Kidney epithelial cell (primary cell): ENCODE data around the gene PHRF1. TPM values are rescaled to one million over a fixed set of nuclear protein-coding genes. Genes with fewer than 3 reads are reported as not detected.

ENCODE experiments used
- DNase-seq: peaks from one replicate; pipeline ENCODE4 v3.0.0-alpha.2; 2010; ENCODE audit warnings: low read depth
- H3K27me3 ChIP-seq: 2 replicates; pipeline ENCODE4 v1.6.0; 2011; ENCODE audit warnings: low read length; ENCODE audit not compliant: control insufficient read depth, insufficient read depth
- H3K36me3 ChIP-seq: 2 replicates; pipeline ENCODE4 v1.5.1; 2011; ENCODE audit warnings: low read length; ENCODE audit not compliant: control insufficient read depth, insufficient read depth
- H3K4me3 ChIP-seq: 2 replicates; pipeline ENCODE4 v1.5.1; 2011; ENCODE audit warnings: low read depth, mild to moderate bottlenecking, control low read depth, low read length
- CTCF ChIP-seq: IDR thresholded peaks from 2 replicates; pipeline ENCODE4 v1.5.1; 2011; ENCODE audit warnings: mild to moderate bottlenecking, moderate library complexity, low read length, control low read depth, inconsistent platforms; ENCODE audit not compliant: insufficient read depth, poor library complexity, severe bottlenecking
- total RNA-seq: library from RNA; depleted of rRNA; stranded (reverse); fragments of >200 nt; gene quantifications from 2 replicates; pipeline ENCODE4 v1.2.3, GENCODE V29; 2015

Gene PHRF1
- total RNA-seq, 1 donor from 2014 or later: 33.0 TPM

GRCh38 chr11:660681-661444 lies 84.6 kb downstream of the PHRF1 start:
- peaks cover 2% of the 10 kb centered on the region for H3K36me3 ChIP-seq

More at GRCh38 chr11:660681-661444, 84.6 kb downstream of the PHRF1 start:
- Histone ChIP-seq H3K4me3 (no peak overlapping the region), H3K27me3 (no peaks in the 10 kb centered on the region)
- TF ChIP-seq CTCF: no peak
- no peak for DNase-seq

Other genes with a start within 250 kb of the PHRF1 start
- 24.2 and 31.6 TPM in 2 replicates for gene B4GALNT4, start 207.0 kb upstream of the PHRF1 start, total RNA-seq
- 23.9 and 24.9 TPM in 2 replicates for gene PKP3, start 182.3 kb upstream of the PHRF1 start, total RNA-seq
- gene SIGIRR, start 161.5 kb upstream of the PHRF1 start, total RNA-seq: 98.4 and 113 TPM in 2 replicates
- 18.4 and 19.7 TPM in 2 replicates for gene ANO9, start 134.5 kb upstream of the PHRF1 start, total RNA-seq
- 81.1 and 96.3 TPM in 2 replicates for gene PTDSS2, start 126.2 kb upstream of the PHRF1 start, total RNA-seq
- 229 and 251 TPM in 2 replicates for gene RNH1, start 69.2 kb upstream of the PHRF1 start, total RNA-seq
- gene HRAS, start 40.9 kb upstream of the PHRF1 start, total RNA-seq: 83.7 and 96.1 TPM in 2 replicates
- gene LRRC56, start 38.9 kb upstream of the PHRF1 start, total RNA-seq: 1.6 and 1.9 TPM in 2 replicates
- 1.9 and 4.7 TPM in 2 replicates for gene LMNTD2, start 15.7 kb upstream of the PHRF1 start, total RNA-seq
- gene RASSF7, start 15.5 kb upstream of the PHRF1 start, total RNA-seq: 72.5 and 91.7 TPM in 2 replicates
- 60.2 and 78.7 TPM in 2 replicates for gene IRF7, start 39.5 kb downstream of the PHRF1 start, total RNA-seq
- gene CDHR5, start 48.5 kb downstream of the PHRF1 start, total RNA-seq: 0.92 TPM in 1 of 2 replicates, not detected in the other
- 2.1 TPM in 1 of 2 replicates, not detected in the other for gene SCT, start 50.7 kb downstream of the PHRF1 start, total RNA-seq
- 0.08 TPM in 1 of 2 replicates, not detected in the other for gene DRD4, start 60.8 kb downstream of the PHRF1 start, total RNA-seq
- gene DEAF1, start 118.8 kb downstream of the PHRF1 start, total RNA-seq: 56.5 and 63.0 TPM in 2 replicates
- gene TMEM80, start 119.3 kb downstream of the PHRF1 start, total RNA-seq: 22.7 and 28.5 TPM in 2 replicates
- gene EPS8L2, start 129.8 kb downstream of the PHRF1 start, total RNA-seq: 119 and 143 TPM in 2 replicates
- 201 and 207 TPM in 2 replicates for gene TALDO1, start 171.0 kb downstream of the PHRF1 start, total RNA-seq
- 27.6 and 54.9 TPM in 2 replicates for gene GATD1, start 201.0 kb downstream of the PHRF1 start, total RNA-seq
- 0.25 TPM in 1 of 2 replicates, not detected in the other for gene CEND1, start 213.6 kb downstream of the PHRF1 start, total RNA-seq
- 17.1 and 19.8 TPM in 2 replicates for gene SLC25A22, start 221.8 kb downstream of the PHRF1 start, total RNA-seq
- gene PIDD1, start 228.8 kb downstream of the PHRF1 start, total RNA-seq: 31.1 and 36.2 TPM in 2 replicates
- 708 and 1,183 TPM in 2 replicates for gene RPLP2, start 233.5 kb downstream of the PHRF1 start, total RNA-seq
- gene PNPLA2, start 242.4 kb downstream of the PHRF1 start, total RNA-seq: 27.5 and 46.0 TPM in 2 replicates